Body of pancreas (tissue), 4 donors: ENCODE measurements around the gene CTSD.

Source experiments
- POLR2A ChIP-seq, 3 donors: fragments of 450-650 bp; IDR thresholded peaks; one replicate each; pipeline ENCODE4 v1.6.1; 2016; ENCODE audit warnings: antibody characterized with exemption in 3 of 3, mild to moderate bottlenecking in 2 of 3
- TF ChIP-seq, protein P1 (sequence below), 7 experiments: fragments of 450-650 bp in 4 of 7; fragments of 200-600 bp in 3 of 7; sonication (generic) in 3 of 7; IDR thresholded peaks; one replicate each; pipeline ENCODE4 v1.5.1; 2016 to 2019; ENCODE audit warnings: antibody characterized with exemption in 7 of 7

DNA sequence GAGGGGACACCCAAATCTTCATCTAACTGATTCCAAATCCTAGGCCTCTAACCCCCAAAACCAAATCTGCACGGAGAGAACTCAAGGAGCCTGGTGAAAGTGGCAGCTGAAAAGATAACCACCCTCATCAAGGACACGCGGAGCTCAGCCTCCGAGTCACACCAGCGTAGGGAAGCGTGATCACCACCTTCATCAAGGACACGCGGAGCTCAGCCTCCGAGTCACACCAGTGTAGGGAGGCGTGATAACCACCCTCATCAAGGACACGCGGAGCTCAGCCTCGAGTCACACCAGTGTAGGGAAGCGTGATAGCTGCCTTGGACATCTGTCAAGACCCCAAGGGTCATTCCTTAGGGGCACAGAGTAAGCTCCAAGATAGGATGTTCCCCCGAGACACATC is 41.8 kb upstream of the CTSD start:
- TF ChIP-seq, protein P1, sequence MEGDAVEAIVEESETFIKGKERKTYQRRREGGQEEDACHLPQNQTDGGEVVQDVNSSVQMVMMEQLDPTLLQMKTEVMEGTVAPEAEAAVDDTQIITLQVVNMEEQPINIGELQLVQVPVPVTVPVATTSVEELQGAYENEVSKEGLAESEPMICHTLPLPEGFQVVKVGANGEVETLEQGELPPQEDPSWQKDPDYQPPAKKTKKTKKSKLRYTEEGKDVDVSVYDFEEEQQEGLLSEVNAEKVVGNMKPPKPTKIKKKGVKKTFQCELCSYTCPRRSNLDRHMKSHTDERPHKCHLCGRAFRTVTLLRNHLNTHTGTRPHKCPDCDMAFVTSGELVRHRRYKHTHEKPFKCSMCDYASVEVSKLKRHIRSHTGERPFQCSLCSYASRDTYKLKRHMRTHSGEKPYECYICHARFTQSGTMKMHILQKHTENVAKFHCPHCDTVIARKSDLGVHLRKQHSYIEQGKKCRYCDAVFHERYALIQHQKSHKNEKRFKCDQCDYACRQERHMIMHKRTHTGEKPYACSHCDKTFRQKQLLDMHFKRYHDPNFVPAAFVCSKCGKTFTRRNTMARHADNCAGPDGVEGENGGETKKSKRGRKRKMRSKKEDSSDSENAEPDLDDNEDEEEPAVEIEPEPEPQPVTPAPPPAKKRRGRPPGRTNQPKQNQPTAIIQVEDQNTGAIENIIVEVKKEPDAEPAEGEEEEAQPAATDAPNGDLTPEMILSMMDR (IDR thresholded peaks at IDR 0.05) = no peak
- TF ChIP-seq POLR2A (IDR thresholded peaks at IDR 0.05) = no peak
